Right cardiac atrium (tissue), 5 donors: ENCODE results near the gene SLBP. TPM values are rescaled to one million over a fixed set of nuclear protein-coding genes. Genes with fewer than 3 reads are reported as not detected.
"Not testable (repeated sequence)": the region's sequence is repeated elsewhere in the genome, so short reads cannot be mapped to it uniquely, and the experiment has no call there.

Experiments used
- ATAC-seq, 2 donors: fragments of 200-7000 bp; cut with Tn5 transposase; one replicate each; pipeline versions ENCODE4 v1.8.0 to v1.9.1; 2020; ENCODE audit warnings: moderate library complexity in 2 of 2, mild to moderate bottlenecking in 1 of 2
- DNase-seq, 3 donors: peaks; one replicate each; pipeline ENCODE4 v3.0.0-alpha.2; 2020
- H3K27ac ChIP-seq: one replicate; pipeline ENCODE4 v1.5.1; 2013; ENCODE audit warnings: mild to moderate bottlenecking, low read length, control low read depth, moderate library complexity
- H3K27me3 ChIP-seq: one replicate; pipeline ENCODE4 v1.6.1; 2013; ENCODE audit not compliant: control insufficient read depth, insufficient read depth
- H3K4me1 ChIP-seq: one replicate; pipeline ENCODE4 v1.6.1; 2013; ENCODE audit warnings: low read length; ENCODE audit not compliant: control insufficient read depth, insufficient read depth
- H3K4me3 ChIP-seq: one replicate; pipeline ENCODE4 v1.5.1; 2013; ENCODE audit warnings: low read length, control low read depth
- H3K9me3 ChIP-seq: one replicate; pipeline ENCODE4 v1.6.1; 2013; ENCODE audit warnings: low read length; ENCODE audit not compliant: control insufficient read depth
- WGBS: extraction: QIAGEN DNeasy Blood & Tissue Kit; methylation state at CpG from one replicate; pipeline ENCODE4 v1.1.7; 2013; 5-methylcytosine and 5-hydroxymethylcytosine counted together
- intact Hi-C, 4 donors: fragments of 100-400 bp; cut with DNase I; formaldehyde crosslinking; loops; one replicate each; pipeline versions ENCODE4 v1.11.0 to v1.14.0; 2022 to 2023
- polyA plus RNA-seq: library from polyadenylated mRNA; stranded (reverse); fragments of 200-250 nt; gene quantifications from one replicate; pipeline ENCODE4 v1.2.3, GENCODE V29; 2013
- total RNA-seq, 4 donors: library from RNA; stranded (reverse); fragmentation: NEBNext Ultra II Directional; extraction: Animal tissue kit (Norgen Biotek cat#: 25700); gene quantifications; one replicate each; pipeline ENCODE4 v1.2.1, GENCODE V29; 2021
- donor health status: healthy with polysubstance abuse.
- donor health status: DM: no; HTN: yes; CAD: no.
- donor health status: DM: no; HTN: no; CAD: no.
- donor health status: DM: no; HTN: yes; CAD: no; lungs with severe emphysema.
- donor health status: DM: yes; HTN: yes; CAD: no.

SLBP gene
- total and polyA plus RNA-seq, 5 donors = 12.2 to 16.1 (median 14.1) TPM

DNA sequence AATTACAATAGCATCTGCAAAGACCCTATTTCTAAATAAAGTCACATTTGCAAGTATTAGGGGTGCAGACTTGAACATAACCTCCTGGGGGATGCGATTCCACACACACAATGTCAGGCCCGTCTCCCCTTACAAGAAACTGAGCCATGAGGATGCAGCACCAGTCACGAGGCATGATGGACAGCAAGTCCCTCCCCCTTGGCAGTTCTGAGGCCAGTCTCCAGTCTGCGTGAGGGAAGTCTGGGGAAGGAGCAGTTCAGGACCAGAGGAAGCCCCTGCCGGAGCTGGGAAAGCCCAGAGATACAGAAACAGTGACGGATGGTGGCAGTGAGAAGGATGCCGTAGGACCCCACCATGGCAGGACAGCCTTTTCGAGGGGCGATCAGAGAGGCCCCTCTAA lies 37.4 kb downstream of the SLBP start:
- H3K27ac ChIP-seq = no peak overlapping the region
- no peaks in the 10 kb centered on the region for H3K27me3 ChIP-seq
- WGBS = 61% methylated on average over 9 of the region's 9 CpGs
- H3K4me3 ChIP-seq = no peak overlapping the region
- DNase-seq (peak in 1 of 3 donors; percentile 0), ATAC-seq (no peak)
- no peaks in the 10 kb centered on the region for H3K9me3 ChIP-seq
- intact Hi-C loops = no loop called here
- no peaks in the 10 kb centered on the region for H3K4me1 ChIP-seq

DNA sequence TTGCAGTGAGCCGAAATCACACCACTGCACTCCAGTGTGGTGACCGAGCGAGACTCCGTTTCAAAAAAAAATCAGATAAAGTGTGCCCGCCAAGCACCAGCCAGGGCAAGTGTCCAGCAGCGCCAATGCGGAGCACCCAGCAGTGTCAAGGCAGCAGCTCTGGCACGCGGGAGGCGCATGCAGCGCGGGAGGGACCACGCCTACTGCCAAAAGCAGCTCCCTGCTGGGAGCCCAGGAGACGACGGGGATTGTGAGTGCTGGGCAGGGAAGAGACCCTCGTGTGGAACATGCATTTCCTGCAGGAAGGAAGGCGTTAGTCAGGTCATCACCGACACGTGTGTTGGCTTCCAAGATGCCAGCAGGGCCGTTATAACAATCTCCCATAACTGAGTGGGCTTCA lies 38.4 kb downstream of the SLBP start:
- WGBS = 82% methylated on average over 20 of the region's 20 CpGs
- DNase-seq (peak in 1 of 3 donors; percentile 47), ATAC-seq (no peak)
- Histone ChIP-seq H3K27ac (no peak overlapping the region), H3K27me3 (no peaks in the 10 kb centered on the region), H3K4me1 (no peaks in the 10 kb centered on the region), H3K4me3 (no peak overlapping the region), H3K9me3 (no peaks in the 10 kb centered on the region)
- intact Hi-C loops = no loop called here

DNA sequence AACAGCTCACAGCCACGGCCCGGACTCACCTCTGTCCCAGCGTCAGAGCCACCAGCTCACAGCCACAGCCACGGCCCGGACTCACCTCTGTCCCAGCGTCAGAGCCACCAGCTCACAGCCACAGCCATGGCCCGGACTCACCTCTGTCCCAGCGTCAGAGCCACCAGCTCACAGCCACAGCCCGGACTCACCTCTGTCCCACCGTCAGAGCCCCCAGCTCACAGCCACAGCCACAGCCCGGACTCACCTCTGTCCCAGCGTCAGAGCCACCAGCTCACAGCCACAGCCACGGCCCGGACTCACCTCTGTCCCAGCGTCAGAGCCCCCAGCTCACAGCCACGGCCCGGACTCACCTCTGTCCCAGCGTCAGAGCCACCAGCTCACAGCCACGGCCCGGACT lies 41.1 kb downstream of the SLBP start:
- intact Hi-C loops, H3K27ac ChIP-seq, H3K4me3 ChIP-seq, H3K27me3 ChIP-seq, H3K4me1 ChIP-seq, ATAC-seq, H3K9me3 ChIP-seq: not testable (repeated sequence)
- WGBS = 92% methylated on average over 20 of the region's 20 CpGs
- DNase-seq = peak in 1 of 3 donors; percentile 67

DNA sequence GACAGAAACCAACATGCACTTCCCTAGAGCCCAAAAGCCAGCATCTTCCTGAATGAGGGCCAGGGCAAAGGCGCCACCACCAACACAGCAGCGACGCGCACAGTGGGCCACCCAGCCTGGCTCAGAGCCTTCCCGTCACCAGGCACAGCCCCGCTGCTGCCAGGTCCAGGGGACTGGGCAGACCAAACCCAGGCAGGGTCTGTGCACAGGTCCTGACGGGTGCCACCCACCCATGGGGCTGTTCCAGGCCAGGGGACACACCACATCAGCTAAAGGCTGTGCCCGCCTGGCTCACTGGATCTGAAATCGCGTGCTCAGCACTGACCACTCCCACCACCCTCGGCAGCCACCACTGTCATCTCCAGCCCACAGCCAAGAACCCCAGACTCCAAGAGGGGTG lies 41.8 kb downstream of the SLBP start:
- no peak for ATAC-seq
- Histone ChIP-seq H3K9me3 (no peaks in the 10 kb centered on the region), H3K27ac (no peak overlapping the region), H3K27me3 (no peaks in the 10 kb centered on the region), H3K4me3 (no peak overlapping the region), H3K4me1 (no peaks in the 10 kb centered on the region)
- 92% methylated on average over 11 of the region's 11 CpGs for WGBS
- intact Hi-C loops = no loop called here
- DNase-seq = no peak

GRCh38 chr4:1669850-1670249 lies 42.3 kb downstream of the SLBP start:
- no peak overlapping the region for H3K4me3 ChIP-seq
- H3K27me3 ChIP-seq = no peaks in the 10 kb centered on the region
- intact Hi-C loops = no loop called here
- ATAC-seq (no peak), DNase-seq (no peak)
- 94% methylated on average over 21 of the region's 21 CpGs for WGBS
- H3K27ac ChIP-seq = no peak overlapping the region
- H3K9me3 ChIP-seq = no peaks in the 10 kb centered on the region
- H3K4me1 ChIP-seq = no peaks in the 10 kb centered on the region

DNA sequence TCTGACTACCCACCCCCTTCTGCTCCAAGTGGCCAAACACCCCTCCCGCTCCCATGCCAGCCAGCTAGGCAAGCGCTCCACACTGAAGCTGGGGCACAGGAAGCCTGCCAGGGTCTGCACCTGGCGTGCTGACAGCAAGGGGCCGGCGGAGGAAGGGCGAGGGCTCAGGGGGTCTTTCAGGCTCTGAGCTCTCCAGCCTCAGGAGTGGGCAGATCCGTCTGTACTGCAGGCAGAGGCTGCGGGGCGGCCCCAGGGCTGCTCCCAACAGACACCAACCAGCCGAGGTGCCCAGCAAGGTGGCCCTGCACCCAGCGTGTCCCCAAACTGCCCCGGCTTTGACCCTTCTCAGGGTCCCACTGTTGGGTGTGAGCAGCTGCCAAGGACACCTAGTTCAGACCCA lies 42.8 kb downstream of the SLBP start:
- intact Hi-C loops = no loop called here
- 87% methylated on average over 12 of the region's 12 CpGs for WGBS
- Histone ChIP-seq H3K27ac (no peak overlapping the region), H3K27me3 (no peaks in the 10 kb centered on the region), H3K4me3 (no peak overlapping the region), H3K9me3 (no peaks in the 10 kb centered on the region), H3K4me1 (no peaks in the 10 kb centered on the region)
- ATAC-seq (no peak), DNase-seq (no peak)

GRCh38 chr4:1668488-1668840 lies 43.7 kb downstream of the SLBP start:
- Histone ChIP-seq H3K27me3 (no peaks in the 10 kb centered on the region), H3K9me3 (no peaks in the 10 kb centered on the region), H3K4me3 (no peak overlapping the region), H3K4me1 (no peaks in the 10 kb centered on the region), H3K27ac (no peak overlapping the region)
- intact Hi-C loops = no loop called here
- peak in 1 of 2 donors; percentile 17 for ATAC-seq
- 73% methylated on average over 8 of the region's 8 CpGs for WGBS
- no peak for DNase-seq

GRCh38 chr4:1667273-1667672 lies 44.8 kb downstream of the SLBP start:
- DNase-seq (no peak), ATAC-seq (peak in 1 of 2 donors; percentile 47)
- Histone ChIP-seq H3K9me3 (no peaks in the 10 kb centered on the region), H3K4me3 (no peak overlapping the region), H3K4me1 (no peaks in the 10 kb centered on the region), H3K27ac (no peak overlapping the region), H3K27me3 (no peaks in the 10 kb centered on the region)
- 77% methylated on average over 15 of the region's 15 CpGs for WGBS
- intact Hi-C loops = no loop called here

- no peaks in the 10 kb centered on the region for H3K9me3 ChIP-seq
- intact Hi-C loops = no loop called here
- 48% methylated on average over 12 of the region's 12 CpGs for WGBS
- no peaks in the 10 kb centered on the region for H3K27me3 ChIP-seq
- peak; percentile 59 to 90 (median 78) for DNase-seq
- ATAC-seq = peak; percentile 65 to 71
- no peaks in the 10 kb centered on the region for H3K4me1 ChIP-seq
- H3K27ac ChIP-seq = no peak overlapping the region
- no peak overlapping the region for H3K4me3 ChIP-seq
Observed at GRCh38 chr4:1666391-1666790, 45.7 kb downstream of the SLBP start.

DNA sequence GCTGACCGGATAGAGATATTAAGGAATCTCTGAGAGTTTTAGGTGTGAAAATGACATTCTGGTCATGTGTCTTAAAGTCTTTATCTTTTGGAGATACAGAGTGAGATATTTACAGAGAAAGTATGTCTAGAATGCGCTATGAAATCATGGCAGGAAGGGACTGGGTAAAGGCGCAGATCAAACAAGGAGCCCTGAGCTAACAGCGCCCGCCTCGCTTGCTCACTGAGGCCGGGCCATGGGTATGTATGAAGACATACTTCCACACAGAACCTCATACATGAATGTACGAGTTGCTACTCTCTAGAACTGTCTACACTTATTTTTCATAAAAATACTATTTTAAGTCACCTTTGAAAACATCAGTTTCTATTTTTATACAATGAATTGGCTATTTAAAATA lies 48.0 kb downstream of the SLBP start:
- Histone ChIP-seq H3K9me3 (no peaks in the 10 kb centered on the region), H3K27me3 (no peaks in the 10 kb centered on the region), H3K4me1 (no peaks in the 10 kb centered on the region), H3K27ac (no peak overlapping the region), H3K4me3 (no peak overlapping the region)
- WGBS = 72% methylated on average over 8 of the region's 8 CpGs
- ATAC-seq = no peak
- intact Hi-C loops = no loop called here
- no peak for DNase-seq

DNA sequence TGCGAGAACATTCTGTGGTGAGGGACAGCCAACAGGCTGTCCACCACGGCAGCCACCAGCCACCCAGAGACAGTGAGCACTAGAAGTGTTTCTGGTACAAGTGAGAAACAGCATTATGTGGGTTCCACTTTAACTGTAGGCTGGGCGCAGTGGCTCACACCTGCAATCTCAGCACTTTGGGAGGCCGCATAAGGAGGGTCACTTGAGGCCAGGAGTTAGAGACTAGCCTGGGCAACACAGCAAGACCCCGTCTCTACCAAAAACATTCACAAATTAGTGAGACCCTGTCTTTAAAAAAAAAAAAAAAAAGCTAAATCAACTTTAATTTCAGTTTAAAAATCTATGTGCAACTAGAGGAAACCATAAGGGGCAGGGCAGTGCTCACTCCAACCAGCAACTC lies 48.6 kb downstream of the SLBP start:
- no peaks in the 10 kb centered on the region for H3K4me1 ChIP-seq
- H3K27me3 ChIP-seq = no peaks in the 10 kb centered on the region
- H3K27ac ChIP-seq = no peak overlapping the region
- H3K4me3 ChIP-seq = no peak overlapping the region
- ATAC-seq (no peak), DNase-seq (no peak)
- 93% methylated on average over 5 of the region's 5 CpGs for WGBS
- intact Hi-C loops = no loop called here
- no peaks in the 10 kb centered on the region for H3K9me3 ChIP-seq

DNA sequence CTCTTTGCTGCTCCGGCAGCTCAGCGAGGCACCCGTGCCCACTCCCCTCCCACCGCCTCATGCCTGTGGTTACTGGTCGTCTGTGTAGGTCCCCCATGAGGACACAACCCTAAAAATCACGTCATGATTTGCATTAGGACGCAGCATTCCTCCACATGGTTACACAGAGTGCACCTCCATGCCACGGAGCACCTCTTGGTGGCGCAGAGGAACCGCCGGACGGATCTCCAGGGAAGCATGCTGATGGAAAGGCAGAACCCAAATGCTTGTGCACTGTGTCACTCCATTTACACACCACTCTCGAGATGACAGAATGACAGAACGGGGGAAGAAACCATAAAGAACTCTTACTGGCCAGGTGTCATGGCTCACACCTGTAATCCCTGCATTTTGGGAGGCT lies 50.4 kb downstream of the SLBP start:
- no peak for ATAC-seq
- Histone ChIP-seq H3K27me3 (no peaks in the 10 kb centered on the region), H3K27ac (no peak overlapping the region), H3K9me3 (no peaks in the 10 kb centered on the region), H3K4me1 (no peaks in the 10 kb centered on the region), H3K4me3 (no peak overlapping the region)
- 88% methylated on average over 14 of the region's 14 CpGs for WGBS
- DNase-seq = no peak
- intact Hi-C loops = no loop called here
